HCT116 (cell line): ENCODE data around the gene WDR82. TPM values are rescaled to one million over a fixed set of nuclear protein-coding genes. Genes with fewer than 3 reads are reported as not detected.

ENCODE experiments used
- ATAC-seq: fragments of 200-7000 bp; cut with Tn5 transposase; 2 replicates; pipeline ENCODE4 v1.9.1; 2020; ENCODE audit warnings: mild to moderate bottlenecking, moderate library complexity
- BruUV-seq: library from RNA; stranded (reverse); fragments of 400-500 nt; replicated peaks from 2 replicates; lab custom pipeline; 2021; lab: Mats Ljungman, UMichigan
- CTCF ChIA-PET: fragments of 300-600 bp; sonication (Branson Sonifier 250); formaldehyde crosslinking; loops from one replicate; lab custom pipeline; 2021; ENCODE audit warnings: antibody characterized with exemption; lab: Charles Lee
- POLR2A ChIA-PET: fragments of 300-600, 350-600 bp; sonication (Branson Sonifier 250); formaldehyde crosslinking; loops from one replicate; lab custom pipeline; 2021; ENCODE audit warnings: antibody characterized with exemption; lab: Charles Lee
- RAD21 ChIA-PET, 2 experiments: fragments of 300-600 bp; sonication (Branson Sonifier 250); formaldehyde crosslinking; loops; one replicate each; lab custom pipeline; 2023; ENCODE audit warnings: low total read pairs in 2 of 2; ENCODE audit not compliant: uncharacterized antibody in 2 of 2, unreplicated experiment in 2 of 2, low non-redundant PET in 1 of 2; lab: Charles Lee
- DNase-seq: peaks from one replicate; pipeline ENCODE4 v3.0.0-alpha.2; 2010; ENCODE audit warnings: low read depth, low spot score
- H2AFZ ChIP-seq: fragments of 200-600 bp; shearing (Covaris generic), sonication (generic); 2 replicates; pipeline ENCODE4 v1.6.1; 2017; ENCODE audit warnings: low read depth, mixed run types, mixed read lengths, antibody characterized with exemption, low read length; ENCODE audit not compliant: poor library complexity, severe bottlenecking
- H3K27ac ChIP-seq: 2 replicates; pipeline ENCODE4 v1.5.1; 2012; ENCODE audit warnings: low read depth, low read length
- H3K27me3 ChIP-seq: fragments of 200-600 bp; sonication (generic); 2 replicates; pipeline ENCODE4 v1.6.1; 2016; ENCODE audit warnings: mixed run types, low read length, mixed read lengths; ENCODE audit not compliant: insufficient read depth
- H3K36me3 ChIP-seq, 2 experiments: fragments of 200-500 bp in 1 of 2; fragments of 200-600 bp in 1 of 2; sonication (Bioruptor generic) in 1 of 2; sonication (generic) in 1 of 2; 2 replicates each; pipeline versions ENCODE4 v1.5.1 to v1.6.1; 2014 to 2016; ENCODE audit warnings: low read length in 2 of 2, inconsistent platforms in 1 of 2, mixed read lengths in 1 of 2, mixed run types in 1 of 2; ENCODE audit not compliant: insufficient read depth in 2 of 2, control insufficient read depth in 1 of 2
- H3K4me1 ChIP-seq, 2 experiments: fragments of 200-600 bp in 1 of 2; sonication (generic) in 1 of 2; 2 replicates each; pipeline versions ENCODE4 v1.5.1 to v1.6.1; 2012 to 2017; ENCODE audit warnings: low read length in 2 of 2, inconsistent platforms in 1 of 2, mild to moderate bottlenecking in 1 of 2, mixed read lengths in 1 of 2, mixed run types in 1 of 2, moderate library complexity in 1 of 2; ENCODE audit not compliant: insufficient read depth in 2 of 2, control insufficient read depth in 1 of 2
- H3K4me2 ChIP-seq: fragments of 200-600 bp; sonication (generic); 2 replicates; pipeline ENCODE4 v1.6.1; 2017; ENCODE audit warnings: mixed run types, low read length, mixed read lengths
- H3K4me3 ChIP-seq, 2 experiments: fragments of 200-600 bp in 1 of 2; sonication (generic) in 1 of 2; replicated peaks in 1 of 2; 2 replicates each; pipeline ENCODE4 v1.5.1; 2011 to 2016; ENCODE audit warnings: low read length in 2 of 2, control low read depth in 1 of 2, low read depth in 1 of 2, mild to moderate bottlenecking in 1 of 2, mixed read lengths in 1 of 2, mixed run types in 1 of 2
- H3K79me2 ChIP-seq: fragments of 200-600 bp; sonication (generic); 2 replicates; pipeline ENCODE4 v1.6.1; 2017; ENCODE audit warnings: mild to moderate bottlenecking, mixed run types, low read length, moderate library complexity, mixed read lengths; ENCODE audit not compliant: insufficient read depth
- H3K9ac ChIP-seq: fragments of 200-600 bp; sonication (generic); 2 replicates; pipeline ENCODE4 v1.6.1; 2016; ENCODE audit warnings: low read length, mixed read lengths
- H3K9me2 ChIP-seq: fragments of 200-600 bp; sonication (generic), shearing (Covaris generic); 2 replicates; pipeline ENCODE4 v1.6.1; 2017; ENCODE audit warnings: mixed run types, mild to moderate bottlenecking, moderate library complexity; ENCODE audit not compliant: insufficient read depth
- H3K9me3 ChIP-seq, 2 experiments: fragments of 200-500 bp in 1 of 2; fragments of 200-600 bp in 1 of 2; sonication (Bioruptor generic) in 1 of 2; sonication (generic) in 1 of 2; 2 replicates each; pipeline ENCODE4 v1.6.1; 2014 to 2017; ENCODE audit warnings: low read length in 2 of 2, mixed read lengths in 2 of 2, inconsistent platforms in 1 of 2, low read depth in 1 of 2, mild to moderate bottlenecking in 1 of 2, mixed run types in 1 of 2, moderate library complexity in 1 of 2; ENCODE audit not compliant: control insufficient read depth in 1 of 2, insufficient read depth in 1 of 2
- H4K20me1 ChIP-seq: fragments of 200-600 bp; sonication (generic), shearing (Covaris generic); 2 replicates; pipeline ENCODE4 v1.6.1; 2017; ENCODE audit warnings: mixed run types, mild to moderate bottlenecking, moderate library complexity; ENCODE audit not compliant: insufficient read depth
- CEBPB ChIP-seq: IDR thresholded peaks from 2 replicates; pipeline ENCODE4 v1.6.1; 2012; ENCODE audit warnings: low read depth
- EGR1 ChIP-seq: IDR thresholded peaks from 2 replicates; pipeline ENCODE4 v1.6.1; 2012; ENCODE audit warnings: low read depth
- EZH2 ChIP-seq: fragments of 200-600 bp; sonication (generic); IDR thresholded peaks from 2 replicates; pipeline ENCODE4 v1.6.1; 2017; ENCODE audit warnings: antibody characterized with exemption, mixed run types
- EZH2phosphoT487 ChIP-seq: fragments of 200-600 bp; IDR thresholded peaks from 2 replicates; pipeline ENCODE4 v1.6.1; 2018; ENCODE audit warnings: antibody characterized with exemption, borderline replicate concordance
- FOSL1 ChIP-seq: IDR thresholded peaks from 2 replicates; pipeline ENCODE4 v1.6.1; 2012; ENCODE audit warnings: low read depth
- RAD21 ChIP-seq: IDR thresholded peaks from 2 replicates; pipeline ENCODE4 v1.6.1; 2012; ENCODE audit warnings: low read depth, mild to moderate bottlenecking
- SIN3A ChIP-seq: IDR thresholded peaks from 2 replicates; pipeline ENCODE4 v1.6.1; 2012; ENCODE audit warnings: low read depth
- TCF7L2 ChIP-seq: IDR thresholded peaks from 2 replicates; pipeline ENCODE4 v1.7.0; 2011; ENCODE audit warnings: borderline replicate concordance, inconsistent platforms; ENCODE audit not compliant: insufficient read depth, insufficient read length; ENCODE audit errors: extremely low read depth
- intact Hi-C: fragments of 100-400 bp; cut with micrococcal nuclease; formaldehyde crosslinking; loops from 2 replicates; pipeline ENCODE4 v1.10.0; 2022
- total RNA-seq: library from RNA; stranded (reverse); gene quantifications from one replicate; pipeline ENCODE4 v1.2.1, GENCODE V29; 2021; ENCODE audit not compliant: unreplicated experiment
- TF ChIP-seq, protein P1 (sequence below), 3 experiments: fragments of 200-600 bp in 1 of 3; sonication (generic) in 1 of 3; IDR thresholded peaks in 2 of 3; conservative IDR thresholded peaks in 1 of 3; 2 replicates each; pipeline ENCODE4 v1.5.1; 2012 to 2017; ENCODE audit warnings: low read depth in 2 of 3, low read length in 2 of 3, antibody characterized with exemption in 1 of 3, borderline replicate concordance in 1 of 3, control low read depth in 1 of 3, mild to moderate bottlenecking in 1 of 3, mixed read lengths in 1 of 3, mixed run types in 1 of 3, moderate library complexity in 1 of 3; ENCODE audit not compliant: insufficient read depth in 1 of 3
- TF ChIP-seq, protein P2 (sequence below): IDR thresholded peaks from 2 replicates; pipeline ENCODE4 v1.6.1; 2011; ENCODE audit warnings: mild to moderate bottlenecking, low read length, moderate library complexity; ENCODE audit not compliant: insufficient replicate concordance; ENCODE audit errors: extremely low read depth

The WDR82 gene
- total RNA-seq, 1 experiment from 2014 or later, result 89.7 TPM

DNA sequence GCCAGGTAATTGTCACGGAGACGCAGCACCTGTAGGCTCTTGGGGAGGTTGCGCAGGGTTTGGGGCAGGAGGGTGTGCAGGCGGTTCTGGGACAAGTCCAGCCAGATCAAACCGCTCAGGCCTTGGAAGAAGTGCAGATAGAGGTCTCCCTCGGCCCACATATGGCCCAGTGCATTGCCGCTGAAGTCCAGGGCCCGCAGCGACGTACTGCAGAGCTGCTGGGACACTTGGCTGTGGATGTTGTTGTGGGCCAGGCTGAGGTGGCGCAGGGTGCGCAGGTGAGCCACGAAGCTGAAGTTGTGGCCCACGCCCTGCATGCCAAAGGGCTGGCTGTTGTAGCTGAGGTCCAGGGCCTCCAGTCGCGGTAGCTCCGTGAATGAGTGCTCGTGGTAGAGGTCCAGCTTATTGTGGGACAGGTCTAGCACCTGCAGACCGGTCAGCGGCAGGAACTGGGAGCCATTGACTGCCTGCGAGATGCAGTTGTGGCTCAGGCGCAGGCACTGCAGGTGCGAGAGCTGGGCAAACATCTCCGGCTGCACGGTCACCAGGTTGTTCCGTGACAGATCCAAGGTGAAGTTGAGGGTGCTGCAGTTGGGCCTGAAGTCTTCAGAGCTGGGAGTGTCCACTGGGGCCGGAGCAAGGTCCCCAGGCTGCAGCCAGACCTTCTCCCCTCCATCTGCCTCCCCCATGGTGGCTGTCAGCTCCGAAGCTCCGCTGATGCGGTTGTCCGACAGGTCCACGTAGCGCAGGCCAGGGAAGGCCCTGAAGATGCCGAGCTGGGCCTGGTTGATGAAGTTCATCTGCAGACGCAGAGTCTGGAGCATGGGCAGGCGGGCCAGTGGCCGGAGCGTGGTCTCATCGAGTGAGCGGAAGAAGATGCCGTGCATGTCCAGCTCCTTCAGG lies 55.9 kb downstream of the WDR82 start:
- no peaks in the 10 kb centered on the region for H3K36me3 ChIP-seq
- intact Hi-C loops, result no loop called here
- DNase-seq (no peak), ATAC-seq (no peak)
- H3K27ac ChIP-seq, result no peak overlapping the region; the same call in 1 of the 2 replicates
- H3K4me2 ChIP-seq, result no peak overlapping the region
- no peaks in the 10 kb centered on the region for H4K20me1 ChIP-seq
- no peak overlapping the region for H3K9ac ChIP-seq
- peaks cover 9 to 23% of the 10 kb centered on the region in 2 experiments for H3K4me1 ChIP-seq
- no TSS peak for BruUV-seq
- no peaks in the 10 kb centered on the region for H3K9me2 ChIP-seq
- CTCF ChIA-PET, result interaction anchor here (1.0 to 1.1 kb wide), 2 partner anchors 9 to 10 kb away, joined by 3 read pairs; no protein-coding TSS in a partner anchor
- H3K79me2 ChIP-seq, result no peaks in the 10 kb centered on the region
- TF ChIP-seq EZH2 (no peak), CEBPB (no peak), TCF7L2 (no peak), EZH2phosphoT487 (no peak), FOSL1 (no peak), SIN3A (no peak), RAD21 (no peak), EGR1 (no peak)
- TF ChIP-seq, protein P1, sequence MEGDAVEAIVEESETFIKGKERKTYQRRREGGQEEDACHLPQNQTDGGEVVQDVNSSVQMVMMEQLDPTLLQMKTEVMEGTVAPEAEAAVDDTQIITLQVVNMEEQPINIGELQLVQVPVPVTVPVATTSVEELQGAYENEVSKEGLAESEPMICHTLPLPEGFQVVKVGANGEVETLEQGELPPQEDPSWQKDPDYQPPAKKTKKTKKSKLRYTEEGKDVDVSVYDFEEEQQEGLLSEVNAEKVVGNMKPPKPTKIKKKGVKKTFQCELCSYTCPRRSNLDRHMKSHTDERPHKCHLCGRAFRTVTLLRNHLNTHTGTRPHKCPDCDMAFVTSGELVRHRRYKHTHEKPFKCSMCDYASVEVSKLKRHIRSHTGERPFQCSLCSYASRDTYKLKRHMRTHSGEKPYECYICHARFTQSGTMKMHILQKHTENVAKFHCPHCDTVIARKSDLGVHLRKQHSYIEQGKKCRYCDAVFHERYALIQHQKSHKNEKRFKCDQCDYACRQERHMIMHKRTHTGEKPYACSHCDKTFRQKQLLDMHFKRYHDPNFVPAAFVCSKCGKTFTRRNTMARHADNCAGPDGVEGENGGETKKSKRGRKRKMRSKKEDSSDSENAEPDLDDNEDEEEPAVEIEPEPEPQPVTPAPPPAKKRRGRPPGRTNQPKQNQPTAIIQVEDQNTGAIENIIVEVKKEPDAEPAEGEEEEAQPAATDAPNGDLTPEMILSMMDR (IDR thresholded peaks at IDR 0.05 in 2 of 3, conservative IDR thresholded peaks at IDR 0.05 in 1 of 3; ENCODE audit: borderline replicate concordance in 1 of 3, insufficient read depth in 1 of 3, low read depth in 2 of 3, low read length in 2 of 3), result no peak
- TF ChIP-seq, protein P2, sequence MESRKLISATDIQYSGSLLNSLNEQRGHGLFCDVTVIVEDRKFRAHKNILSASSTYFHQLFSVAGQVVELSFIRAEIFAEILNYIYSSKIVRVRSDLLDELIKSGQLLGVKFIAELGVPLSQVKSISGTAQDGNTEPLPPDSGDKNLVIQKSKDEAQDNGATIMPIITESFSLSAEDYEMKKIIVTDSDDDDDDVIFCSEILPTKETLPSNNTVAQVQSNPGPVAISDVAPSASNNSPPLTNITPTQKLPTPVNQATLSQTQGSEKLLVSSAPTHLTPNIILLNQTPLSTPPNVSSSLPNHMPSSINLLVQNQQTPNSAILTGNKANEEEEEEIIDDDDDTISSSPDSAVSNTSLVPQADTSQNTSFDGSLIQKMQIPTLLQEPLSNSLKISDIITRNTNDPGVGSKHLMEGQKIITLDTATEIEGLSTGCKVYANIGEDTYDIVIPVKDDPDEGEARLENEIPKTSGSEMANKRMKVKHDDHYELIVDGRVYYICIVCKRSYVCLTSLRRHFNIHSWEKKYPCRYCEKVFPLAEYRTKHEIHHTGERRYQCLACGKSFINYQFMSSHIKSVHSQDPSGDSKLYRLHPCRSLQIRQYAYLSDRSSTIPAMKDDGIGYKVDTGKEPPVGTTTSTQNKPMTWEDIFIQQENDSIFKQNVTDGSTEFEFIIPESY, result no peak
- POLR2A ChIA-PET, result interaction anchor here (1.2 kb wide), 1 partner anchor 15 kb away, joined by 5 read pairs; no protein-coding TSS in a partner anchor
- RAD21 ChIA-PET, result no interaction called here
- H3K4me3 ChIP-seq, result no peak overlapping the region
- no peak overlapping the region for H2AFZ ChIP-seq
- H3K27me3 ChIP-seq, result no peaks in the 10 kb centered on the region
- H3K9me3 ChIP-seq, result no peaks in the 10 kb centered on the region
